GM12878 (cell line): ENCODE data around the gene MMD2. TPM values are rescaled to one million over a fixed set of nuclear protein-coding genes. Genes with fewer than 3 reads are reported as not detected.

ENCODE experiments used
- ASH2L ChIP-seq: fragments of 300-600, 200-600 bp; sonication (generic); IDR thresholded peaks from 2 replicates; pipeline ENCODE4 v1.6.1; 2017; ENCODE audit warnings: low read depth, mild to moderate bottlenecking, borderline replicate concordance
- BHLHE40 ChIP-seq, 2 experiments: fragments of 450-650 bp in 1 of 2; IDR thresholded peaks; 2 replicates each; pipeline ENCODE4 v1.6.1; 2011 to 2017; ENCODE audit warnings: low read depth in 2 of 2, borderline replicate concordance in 1 of 2, improper control_type of control experiment in 1 of 2, low read length in 1 of 2, mild to moderate bottlenecking in 1 of 2
- E2F4 ChIP-seq: IDR thresholded peaks from 2 replicates; pipeline ENCODE4 v1.6.1; 2012; ENCODE audit warnings: low read depth, low read length, improper control_type of control experiment
- E2F8 ChIP-seq: fragments of 450-650 bp; IDR thresholded peaks from 2 replicates; pipeline ENCODE4 v1.6.1; 2018; ENCODE audit warnings: mild to moderate bottlenecking, low read depth, moderate library complexity; ENCODE audit not compliant: partially characterized antibody
- HCFC1 ChIP-seq: fragments of 150-350 bp; IDR thresholded peaks from 2 replicates; pipeline ENCODE4 v1.6.1; 2014; ENCODE audit warnings: low read length
- HSF1 ChIP-seq: fragments of 150-350 bp; IDR thresholded peaks from 2 replicates; pipeline ENCODE4 v1.6.1; 2014; ENCODE audit warnings: mild to moderate bottlenecking, low read depth, low read length
- IRF3 ChIP-seq: fragments of 450-650 bp; IDR thresholded peaks from 2 replicates; pipeline ENCODE4 v1.6.1; 2014; ENCODE audit warnings: mild to moderate bottlenecking
- JUNB ChIP-seq: IDR thresholded peaks from 2 replicates; pipeline ENCODE4 v1.6.1; 2016; ENCODE audit warnings: antibody characterized with exemption, mild to moderate bottlenecking
- MYC ChIP-seq: IDR thresholded peaks from 2 replicates; pipeline ENCODE4 v1.6.1; 2011; ENCODE audit warnings: mild to moderate bottlenecking, low read length, moderate library complexity, inconsistent platforms; ENCODE audit not compliant: insufficient read depth, insufficient replicate concordance, insufficient read length, severe bottlenecking
- NR2C2 ChIP-seq: IDR thresholded peaks from 2 replicates; pipeline ENCODE4 v1.6.1; 2011; ENCODE audit warnings: borderline replicate concordance, low read depth; ENCODE audit not compliant: control insufficient read depth, insufficient read length
- NR2F1 ChIP-seq: fragments of 450-650 bp; conservative IDR thresholded peaks from 2 replicates; pipeline ENCODE4 v1.6.1; 2017; ENCODE audit warnings: mild to moderate bottlenecking
- NRF1 ChIP-seq: conservative IDR thresholded peaks from 2 replicates; pipeline ENCODE4 v1.6.1; 2011; ENCODE audit warnings: mild to moderate bottlenecking, low read depth, low read length, improper control_type of control experiment
- PAX5 ChIP-seq: IDR thresholded peaks from 2 replicates; pipeline ENCODE4 v1.6.1; 2011; ENCODE audit warnings: low read depth, low read length, borderline replicate concordance
- PKNOX1 ChIP-seq: fragments of 450-650 bp; IDR thresholded peaks from 2 replicates; pipeline ENCODE4 v1.6.1; 2016; ENCODE audit warnings: mild to moderate bottlenecking
- POLR2A ChIP-seq: IDR thresholded peaks from 2 replicates; pipeline ENCODE4 v1.6.1; 2011; ENCODE audit warnings: low read depth, mild to moderate bottlenecking, low read length
- RELA ChIP-seq: fragments of 450-650 bp; IDR thresholded peaks from 2 replicates; pipeline ENCODE4 v1.8.0; 2014; ENCODE audit warnings: borderline replicate concordance; ENCODE audit not compliant: partially characterized antibody
- SREBF1 ChIP-seq: IDR thresholded peaks from 2 replicates; pipeline ENCODE4 v1.6.1; 2012; ENCODE audit warnings: mild to moderate bottlenecking, low read length
- STAT3 ChIP-seq: IDR thresholded peaks from 2 replicates; pipeline ENCODE4 v1.6.1; 2011; ENCODE audit warnings: low read depth, low read length, improper control_type of control experiment
- SUPT20H ChIP-seq: IDR thresholded peaks from 2 replicates; pipeline ENCODE4 v1.6.1; 2011; ENCODE audit warnings: low read depth, mild to moderate bottlenecking, low read length, moderate library complexity, borderline replicate concordance; ENCODE audit not compliant: control insufficient read depth
- TBL1XR1 ChIP-seq: IDR thresholded peaks from 2 replicates; pipeline ENCODE4 v1.6.1; 2012; ENCODE audit warnings: low read depth, low read length, improper control_type of control experiment
- USF2 ChIP-seq: IDR thresholded peaks from 2 replicates; pipeline ENCODE4 v1.6.1; 2011; ENCODE audit warnings: low read depth, low read length, improper control_type of control experiment, borderline replicate concordance
- ZNF24 ChIP-seq: fragments of 450-650 bp; IDR thresholded peaks from 2 replicates; pipeline ENCODE4 v1.6.1; 2017; ENCODE audit warnings: antibody characterized with exemption, mild to moderate bottlenecking
- polyA plus RNA-seq, 11 experiments: library from polyadenylated mRNA; depleted of rRNA in 4 of 11; unstranded in 6 of 11; stranded (reverse) in 5 of 11; fragments of >200 nt; fragmentation: Nextera tagmentation in 4 of 11; fragmentation: Illumina TruSeq in 1 of 11; extraction: Ambion mirVana in 4 of 11; extraction: Trizol in 1 of 11; gene quantifications; 1 replicate in 1 of 11; 2 replicates in 10 of 11; pipeline versions ENCODE4 v1.2.1 to v1.2.3, GENCODE V29; 2011 to 2016; ENCODE audit warnings: inconsistent platforms in 2 of 11, missing spikeins in 2 of 11, low read depth in 1 of 11
- total RNA-seq, 4 experiments: library from RNA; depleted of rRNA in 3 of 4; stranded (reverse); fragments of >200 nt in 3 of 4; fragmentation: Illumina TruSeq in 1 of 4; extraction: Trizol in 1 of 4; gene quantifications; 2 replicates each; pipeline versions ENCODE4 v1.2.1 to v1.2.3, GENCODE V29; 2013 to 2021

Gene MMD2
- total and polyA plus RNA-seq, 10 of the 15 experiments (the other 5 are each of a cell fraction or from before 2014, with no cell fraction given), result not detected

- TF ChIP-seq SUPT20H, result no peak
- TF ChIP-seq MYC, result no peak
- TF ChIP-seq ZNF24, result 0 out of 2 replicates have a peak, but pooled peaks have one; percentile 21
- TF ChIP-seq E2F4, result no peak
- 0 out of 2 replicates have a peak, but pooled peaks have one; percentile 28 for TF ChIP-seq PAX5
- TF ChIP-seq TBL1XR1, result no peak
- TF ChIP-seq HCFC1, result peak; percentile 45
- no peak for TF ChIP-seq PKNOX1
- TF ChIP-seq NR2C2, result no peak
- no peak for TF ChIP-seq STAT3
- TF ChIP-seq NR2F1, result peak; percentile 33; the same call in 1 of the 2 replicates
- no peak for TF ChIP-seq JUNB
- peak; percentile 89 for TF ChIP-seq POLR2A
- TF ChIP-seq E2F8, result no peak
- TF ChIP-seq BHLHE40 (IDR thresholded peaks at IDR 0.05; ENCODE audit: borderline replicate concordance in 1 of 2, low read depth in 2 of 2, low read length in 1 of 2), result peak in 1 of 2 experiments; percentile 17; a peak in 1 of 4 replicates
- TF ChIP-seq HSF1, result no peak
- no peak for TF ChIP-seq RELA
- no peak for TF ChIP-seq USF2
- TF ChIP-seq IRF3, result no peak
- no peak; the same call in 1 of the 2 replicates for TF ChIP-seq ASH2L
- no peak for TF ChIP-seq SREBF1
- peak; percentile 62 for TF ChIP-seq NRF1
Measured at GRCh38 chr7:4973728-4974198, 14.8 kb upstream of the MMD2 start (continued).
